Neural progenitor cell (in vitro differentiated cells): ENCODE results near the gene DCAF4L1. TPM values are rescaled to one million over a fixed set of nuclear protein-coding genes. Genes with fewer than 3 reads are reported as not detected.

Experiments used
- DNase-seq: peaks from one replicate; pipeline ENCODE4 v3.0.0-alpha.2; 2016; ENCODE audit warnings: low spot score
- H2AFZ ChIP-seq: fragments of 200-600 bp; sonication (generic); replicated peaks from 2 replicates; pipeline ENCODE4 v1.6.1; 2016; ENCODE audit warnings: antibody characterized with exemption
- H3F3A ChIP-seq: fragments of 200-600 bp; sonication (generic); 2 replicates; pipeline ENCODE4 v1.6.1; 2016; ENCODE audit warnings: antibody characterized with exemption, low read depth
- H3K27ac ChIP-seq: fragments of 200-600 bp; sonication (generic); 2 replicates; pipeline ENCODE4 v1.5.1; 2016; ENCODE audit warnings: mild to moderate bottlenecking
- H3K27me3 ChIP-seq: fragments of 200-600 bp; sonication (generic); 2 replicates; pipeline ENCODE4 v1.6.1; 2016; ENCODE audit warnings: mild to moderate bottlenecking, moderate library complexity
- H3K36me3 ChIP-seq: fragments of 200-600 bp; sonication (generic); 2 replicates; pipeline ENCODE4 v1.5.1; 2016
- H3K4me1 ChIP-seq: fragments of 200-600 bp; sonication (generic); 2 replicates; pipeline ENCODE4 v1.6.1; 2016; ENCODE audit warnings: mixed run types
- H3K4me2 ChIP-seq: fragments of 200-600 bp; sonication (generic); 2 replicates; pipeline ENCODE4 v1.6.1; 2016
- H3K4me3 ChIP-seq: fragments of 200-600 bp; sonication (generic); 2 replicates; pipeline ENCODE4 v1.5.1; 2016
- H3K79me2 ChIP-seq: fragments of 200-600 bp; sonication (generic); 2 replicates; pipeline ENCODE4 v1.6.1; 2016; ENCODE audit warnings: low read depth
- H3K9ac ChIP-seq: fragments of 200-600 bp; sonication (generic); 2 replicates; pipeline ENCODE4 v1.6.1; 2016
- H3K9me3 ChIP-seq: fragments of 200-600 bp; sonication (generic); 2 replicates; pipeline ENCODE4 v1.5.1; 2016; ENCODE audit warnings: low read depth
- H4K20me1 ChIP-seq: fragments of 200-600 bp; sonication (generic); 2 replicates; pipeline ENCODE4 v1.6.1; 2016; ENCODE audit warnings: low read depth
- H3K27ac Mint-ChIP-seq: 3 replicates; pipeline ENCODE4 v1.8.0; 2021; ENCODE audit warnings: mixed read lengths
- H3K27me3 Mint-ChIP-seq: 2 replicates; pipeline ENCODE4 v1.8.0; 2022; ENCODE audit warnings: low read depth, mild to moderate bottlenecking, inconsistent platforms, moderate library complexity, mixed read lengths; ENCODE audit not compliant: insufficient read depth
- H3K36me3 Mint-ChIP-seq: 3 replicates; pipeline ENCODE4 v1.8.0; 2021; ENCODE audit warnings: mixed read lengths
- H3K4me1 Mint-ChIP-seq: 3 replicates; pipeline ENCODE4 v1.8.0; 2021; ENCODE audit warnings: mixed read lengths
- H3K4me3 Mint-ChIP-seq: 3 replicates; pipeline ENCODE4 v1.8.0; 2021; ENCODE audit warnings: mild to moderate bottlenecking, moderate library complexity, mixed read lengths
- H3K9me3 Mint-ChIP-seq: 3 replicates; pipeline ENCODE4 v1.8.0; 2020; ENCODE audit warnings: mixed read lengths
- CTCF ChIP-seq: fragments of 200-600 bp; sonication (generic); IDR thresholded peaks from 2 replicates; pipeline ENCODE4 v1.5.1; 2017; ENCODE audit warnings: antibody characterized with exemption, mild to moderate bottlenecking
- EZH2 ChIP-seq: fragments of 200-600 bp; sonication (generic); IDR thresholded peaks from 2 replicates; pipeline ENCODE4 v1.6.1; 2017; ENCODE audit warnings: antibody characterized with exemption, mild to moderate bottlenecking, moderate library complexity
- EZH2phosphoT487 ChIP-seq: fragments of 200-600 bp; sonication (generic); IDR thresholded peaks from 2 replicates; pipeline ENCODE4 v1.6.1; 2017; ENCODE audit warnings: antibody characterized with exemption
- total RNA-seq: library from RNA; depleted of rRNA; stranded (reverse); fragments of >200 nt; gene quantifications from 2 replicates; pipeline ENCODE4 v1.2.3, GENCODE V29; 2015; ENCODE audit warnings: low replicate concordance

The DCAF4L1 gene
- total RNA-seq, 1 donor from 2014 or later = 0.17 TPM

GRCh38 chr4:41934514-41934900, 47.0 kb upstream of the DCAF4L1 start:
- Histone ChIP-seq H3K4me1 (peaks cover 11% of the 10 kb centered on the region), H2AFZ (peak overlapping the region; percentile 80), H3K9me3 (no peaks in the 10 kb centered on the region), H3F3A (peaks cover 7% of the 10 kb centered on the region), H3K4me2 (peak overlapping the region; percentile 89), H3K36me3 (peaks cover 7% of the 10 kb centered on the region), H3K27ac (no peak overlapping the region), H3K4me3 (peak overlapping the region; percentile 87), H3K9ac (no peak overlapping the region), H3K79me2 (peaks cover 42% of the 10 kb centered on the region), H4K20me1 (peaks cover 25% of the 10 kb centered on the region), H3K27me3 (peaks cover 5% of the 10 kb centered on the region)
- Mint-ChIP-seq H3K27me3 (no peaks in the 10 kb centered on the region), H3K9me3 (no peaks in the 10 kb centered on the region), H3K36me3 (peaks cover under 1% of the 10 kb centered on the region), H3K4me1 (peaks cover 18% of the 10 kb centered on the region), H3K27ac (no peak overlapping the region), H3K4me3 (peak overlapping the region; percentile 98)
- peak; percentile 26 for TF ChIP-seq EZH2
- TF ChIP-seq EZH2phosphoT487 = no peak
- no peak for TF ChIP-seq CTCF
- no peak for DNase-seq

- Mint-ChIP-seq H3K27me3 (no peaks in the 10 kb centered on the region), H3K36me3 (peaks cover 4% of the 10 kb centered on the region), H3K27ac (peak within 1 kb of the TSS; percentile 43), H3K9me3 (no peaks in the 10 kb centered on the region), H3K4me3 (peak within 1 kb of the TSS; percentile 98), H3K4me1 (peaks cover 18% of the 10 kb centered on the region)
- H3K9ac ChIP-seq = peak within 1 kb of the TSS; percentile 65
- H3K27ac ChIP-seq = peak within 1 kb of the TSS; percentile 81
- H3K9me3 ChIP-seq = no peaks in the 10 kb centered on the region
- H3K4me3 ChIP-seq = peak within 1 kb of the TSS; percentile 87
- peak; percentile 85 for DNase-seq
- H3K27me3 ChIP-seq = peaks cover 5% of the 10 kb centered on the region
- H2AFZ ChIP-seq = peak within 1 kb of the TSS; percentile 80
- peaks cover 10% of the 10 kb centered on the region for H3K36me3 ChIP-seq
- peak within 1 kb of the TSS; percentile 89 for H3K4me2 ChIP-seq
- H3F3A ChIP-seq = peaks cover 7% of the 10 kb centered on the region
- H3K4me1 ChIP-seq = peaks cover 11% of the 10 kb centered on the region
- peak; percentile 15 for TF ChIP-seq CTCF
- no peak for TF ChIP-seq EZH2phosphoT487
- H4K20me1 ChIP-seq = peaks cover 26% of the 10 kb centered on the region
- peaks cover 47% of the 10 kb centered on the region for H3K79me2 ChIP-seq
These were observed 46.5 kb upstream of the DCAF4L1 start, which contains the start of gene TMEM33 for GRCh38 chr4:41934901-41935651. Gene TMEM33, plus strand, starts transcription at chr4:41935429. Its CDS starts 56 bp downstream, at chr4:41935485.

- Mint-ChIP-seq H3K4me3 (peak overlapping the region; percentile 98), H3K4me1 (peaks cover 18% of the 10 kb centered on the region), H3K27ac (peak overlapping the region; percentile 43), H3K27me3 (no peaks in the 10 kb centered on the region), H3K36me3 (peaks cover 5% of the 10 kb centered on the region), H3K9me3 (no peaks in the 10 kb centered on the region)
- peaks cover 11% of the 10 kb centered on the region for H3K4me1 ChIP-seq
- H3K36me3 ChIP-seq = peaks cover 10% of the 10 kb centered on the region
- H3K79me2 ChIP-seq = peaks cover 51% of the 10 kb centered on the region
- no peaks in the 10 kb centered on the region for H3K9me3 ChIP-seq
- peak overlapping the region; percentile 65 for H3K9ac ChIP-seq
- no peak for DNase-seq
- TF ChIP-seq EZH2 (no peak), EZH2phosphoT487 (no peak), CTCF (no peak)
- no peak overlapping the region for H3K27ac ChIP-seq
- H3F3A ChIP-seq = peaks cover 7% of the 10 kb centered on the region
- H4K20me1 ChIP-seq = peaks cover 28% of the 10 kb centered on the region
- H3K4me3 ChIP-seq = peak overlapping the region; percentile 87
- H2AFZ ChIP-seq = peak overlapping the region; percentile 80
- peaks cover 5% of the 10 kb centered on the region for H3K27me3 ChIP-seq
- peak overlapping the region; percentile 89 for H3K4me2 ChIP-seq
These were observed 45.9 kb upstream of the DCAF4L1 start for GRCh38 chr4:41935652-41936021.
